ENCODE results near the gene HTD2.

HTD2 gene

GRCh38 chr3:58305882-58306711 lies at the start of gene HTD2, which contains the start of gene RPP14:
Gene HTD2, plus strand, starts transcription at chr3:58306520. Its CDS starts 11,094 bp downstream, at chr3:58317614.
Gene RPP14, plus strand, starts transcription at chr3:58306245. Its CDS starts 4,085 bp downstream, at chr3:58310330.
- peaks cover 33% of the 10 kb centered on the region for H3K79me2 ChIP-seq (ENCODE audit: insufficient read depth, low read depth)
- H3K4me3 ChIP-seq (IDR thresholded peaks at IDR 0.05; ENCODE audit: insufficient read depth, low read depth, low read length): peak within 1 kb of the TSS; percentile 80
- peak within 1 kb of the TSS; percentile 72 for H3K27ac ChIP-seq
- TF ChIP-seq CTCF (conservative IDR thresholded peaks at IDR 0.05; ENCODE audit: low read depth, low read length): peak; percentile 59
- H3K27me3 ChIP-seq (ENCODE audit: insufficient read depth, low read depth): no peaks in the 10 kb centered on the region
- H2AFZ ChIP-seq (ENCODE audit: low read depth): peak within 1 kb of the TSS; percentile 69
- peak within 1 kb of the TSS; percentile 78 for H3K9ac ChIP-seq
- peaks cover 8% of the 10 kb centered on the region for H3K4me1 ChIP-seq (ENCODE audit: low read depth, poor library complexity, severe bottlenecking)
- H4K20me1 ChIP-seq (ENCODE audit: insufficient read depth): no peaks in the 10 kb centered on the region
- H3K36me3 ChIP-seq (ENCODE audit: insufficient read depth): no peaks in the 10 kb centered on the region
- H3K4me2 ChIP-seq: peak within 1 kb of the TSS; percentile 78

GRCh38 chr3:58258392-58259055 lies 47.8 kb upstream of the HTD2 start:
- no peaks in the 10 kb centered on the region for H4K20me1 ChIP-seq (ENCODE audit: insufficient read depth)
- H3K27me3 ChIP-seq (ENCODE audit: insufficient read depth, low read depth): no peaks in the 10 kb centered on the region
- no peaks in the 10 kb centered on the region for H3K36me3 ChIP-seq (ENCODE audit: insufficient read depth)
- no peak overlapping the region for H3K9ac ChIP-seq
- H3K4me2 ChIP-seq: no peak overlapping the region
- TF ChIP-seq CTCF (conservative IDR thresholded peaks at IDR 0.05; ENCODE audit: low read depth, low read length): no peak
- H3K27ac ChIP-seq: no peak overlapping the region
- no peak overlapping the region for H2AFZ ChIP-seq (ENCODE audit: low read depth)
- H3K4me3 ChIP-seq (IDR thresholded peaks at IDR 0.05; ENCODE audit: insufficient read depth, low read depth, low read length): no peak overlapping the region
- H3K4me1 ChIP-seq (ENCODE audit: low read depth, poor library complexity, severe bottlenecking): no peaks in the 10 kb centered on the region
- H3K79me2 ChIP-seq (ENCODE audit: insufficient read depth, low read depth): no peaks in the 10 kb centered on the region

- no peak for TF ChIP-seq CTCF (conservative IDR thresholded peaks at IDR 0.05; ENCODE audit: low read depth, low read length)
- Histone ChIP-seq H3K4me3 (IDR thresholded peaks at IDR 0.05; ENCODE audit: insufficient read depth, low read depth, low read length) (no peak overlapping the region), H3K4me2 (no peak overlapping the region), H3K9ac (no peak overlapping the region), H4K20me1 (ENCODE audit: insufficient read depth) (no peaks in the 10 kb centered on the region), H2AFZ (ENCODE audit: low read depth) (no peak overlapping the region), H3K4me1 (ENCODE audit: low read depth, poor library complexity, severe bottlenecking) (no peaks in the 10 kb centered on the region), H3K79me2 (ENCODE audit: insufficient read depth, low read depth) (no peaks in the 10 kb centered on the region), H3K27me3 (ENCODE audit: insufficient read depth, low read depth) (no peaks in the 10 kb centered on the region), H3K36me3 (ENCODE audit: insufficient read depth) (no peaks in the 10 kb centered on the region), H3K27ac (no peak overlapping the region)
These were observed 46.0 kb upstream of the HTD2 start for GRCh38 chr3:58260261-58260731.

- no peak overlapping the region for H2AFZ ChIP-seq (ENCODE audit: low read depth)
- H4K20me1 ChIP-seq (ENCODE audit: insufficient read depth): no peaks in the 10 kb centered on the region
- no peak overlapping the region for H3K4me3 ChIP-seq (IDR thresholded peaks at IDR 0.05; ENCODE audit: insufficient read depth, low read depth, low read length)
- no peaks in the 10 kb centered on the region for H3K36me3 ChIP-seq (ENCODE audit: insufficient read depth)
- no peak overlapping the region for H3K4me2 ChIP-seq
- H3K27ac ChIP-seq: no peak overlapping the region
- H3K79me2 ChIP-seq (ENCODE audit: insufficient read depth, low read depth): no peaks in the 10 kb centered on the region
- H3K27me3 ChIP-seq (ENCODE audit: insufficient read depth, low read depth): no peaks in the 10 kb centered on the region
- no peak for TF ChIP-seq CTCF (conservative IDR thresholded peaks at IDR 0.05; ENCODE audit: low read depth, low read length)
- H3K9ac ChIP-seq: no peak overlapping the region
- H3K4me1 ChIP-seq (ENCODE audit: low read depth, poor library complexity, severe bottlenecking): no peaks in the 10 kb centered on the region
These were observed 45.6 kb upstream of the HTD2 start for GRCh38 chr3:58260733-58261132.

Data from KMS-11 (cell line).